Regular cardiac myocyte (primary cell): ENCODE data around the gene PCYT1A. TPM values are rescaled to one million over a fixed set of nuclear protein-coding genes. Genes with fewer than 3 reads are reported as not detected.

ENCODE experiments used
- total RNA-seq: library from RNA; depleted of rRNA; stranded (reverse); fragments of >200 nt; gene quantifications from 2 replicates; pipeline ENCODE4 v1.2.3, GENCODE V29; 2014

Gene PCYT1A
- total RNA-seq = 57.8 and 98.3 TPM in 2 replicates

GRCh38 chr3:196287440-196288140 lies at the start of gene PCYT1A:
TSS of gene PCYT1A (minus strand) at chr3:196287726. CDS start at chr3:196270531, 17,195 bp downstream.

DNA sequence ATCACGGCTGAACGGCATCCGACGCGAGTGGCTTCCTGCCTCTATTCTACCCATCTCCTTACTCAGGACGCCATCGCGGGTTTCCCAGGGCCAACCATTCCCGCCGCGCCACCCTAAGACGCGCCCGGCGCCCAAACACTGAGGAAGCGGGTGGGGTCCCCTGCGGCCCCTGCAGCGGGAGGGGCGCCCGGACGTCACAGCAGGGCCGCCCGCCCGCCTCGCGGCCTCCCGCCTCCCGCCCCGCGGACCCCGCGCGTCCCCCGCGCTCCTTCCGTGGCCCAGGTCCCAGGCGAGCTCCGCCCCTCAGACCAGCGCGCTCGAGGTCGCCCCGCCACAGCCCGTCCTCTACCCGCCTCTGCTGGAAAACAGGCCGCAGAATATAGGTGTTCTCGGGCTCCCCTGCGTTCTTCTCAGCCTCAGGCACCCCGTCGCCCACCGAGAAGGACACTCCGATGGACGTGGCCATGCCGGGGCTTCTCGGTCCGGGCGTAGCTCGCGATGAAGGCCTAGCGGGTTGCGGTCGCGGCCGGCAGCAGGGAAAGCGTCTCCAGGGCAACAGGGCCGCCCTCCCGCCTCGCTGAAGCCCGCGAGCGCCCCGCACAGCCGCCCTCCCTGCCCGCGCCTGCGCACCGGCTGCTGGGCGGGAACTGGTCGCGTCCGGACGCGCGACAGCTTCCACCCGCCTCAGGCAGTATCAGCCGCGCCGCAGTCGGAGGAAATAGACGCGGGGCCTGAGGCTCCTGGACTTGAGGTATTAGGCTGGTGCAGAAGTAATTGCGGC lies 30.4 kb upstream of the PCYT1A start, which contains the start of gene DYNLT2B:
Gene DYNLT2B, minus strand, starts transcription at position 554 of the 781 bp plus-strand sequence. Its CDS starts 88 bp downstream, at position 466.

DNA sequence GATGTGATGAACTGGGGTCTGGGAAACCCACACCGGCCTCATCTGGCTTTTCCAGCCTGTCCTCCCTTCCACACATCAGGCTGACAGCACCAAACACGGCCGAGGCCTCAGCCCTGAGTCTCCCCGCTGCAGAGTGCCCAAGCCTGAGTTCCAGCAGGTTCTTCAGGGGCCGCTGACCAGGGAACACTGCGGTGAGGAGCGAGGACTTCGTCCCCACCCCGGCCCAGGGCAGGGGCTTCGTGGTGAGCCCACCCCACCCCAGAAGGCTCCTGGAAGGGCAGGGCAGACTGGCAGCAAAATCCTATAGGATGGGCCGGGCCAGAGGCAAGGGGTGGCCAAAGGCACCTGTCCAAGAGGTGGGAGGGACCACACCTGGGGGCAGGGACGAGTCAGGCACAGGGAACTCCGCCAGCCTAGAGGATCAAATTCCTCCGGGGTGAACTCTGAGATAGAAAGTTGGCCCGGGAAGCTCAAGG lies 71.4 kb downstream of the PCYT1A start, which contains the start of gene SLC51A:
Gene SLC51A, plus strand, starts transcription at position 446 of the 476 bp plus-strand sequence. CDS start 179 bp downstream, outside the sequence.

DNA sequence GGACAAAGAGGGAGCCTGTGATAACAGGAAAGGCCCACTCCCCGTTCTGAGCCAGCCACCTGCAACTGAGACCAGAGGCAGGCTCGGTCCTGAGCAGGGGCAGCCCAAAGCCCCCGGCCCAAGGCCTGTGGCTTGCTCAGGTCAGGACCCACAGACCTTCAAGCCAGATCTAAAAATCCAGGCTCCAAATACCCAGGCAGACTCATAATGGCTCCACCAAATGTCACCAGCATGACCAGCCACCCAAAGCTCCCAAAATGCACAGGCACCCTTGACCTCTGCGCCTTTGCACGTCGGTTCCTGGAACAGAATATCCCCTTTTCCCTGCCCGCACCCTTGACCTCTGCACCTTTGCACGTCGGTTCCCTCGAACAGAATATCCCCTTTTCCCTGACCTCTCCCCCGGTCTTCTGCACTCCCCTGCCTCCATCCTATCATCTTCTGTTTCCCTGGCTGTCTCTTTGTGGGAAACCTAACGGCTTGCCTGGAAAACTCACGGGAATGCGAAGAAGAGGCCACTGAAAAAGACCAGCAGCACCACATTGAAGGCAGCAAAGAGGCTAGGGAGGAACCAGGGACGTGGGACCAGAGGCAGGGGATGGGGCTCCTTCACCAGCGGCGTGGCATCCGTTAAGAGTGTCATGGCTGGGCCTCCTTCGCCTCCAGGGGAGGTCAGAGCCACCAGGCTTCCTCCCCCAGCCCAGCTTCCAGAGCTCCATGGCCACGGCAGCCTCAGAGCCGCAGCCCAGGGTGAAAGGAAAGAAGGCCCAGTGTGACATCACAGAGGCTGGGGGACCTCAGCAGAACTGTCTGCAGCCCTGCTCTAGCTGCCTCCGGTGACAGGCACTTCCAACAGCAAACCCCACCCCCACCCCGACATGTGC lies 76.6 kb downstream of the PCYT1A start, which contains the start of gene ZDHHC19:
Gene ZDHHC19, minus strand, starts transcription at position 728 of the 884 bp plus-strand sequence. Its CDS starts 85 bp downstream, at position 643.

Other genes with a start within 250 kb of the PCYT1A start
- 226 and 257 TPM in 2 replicates for gene TFRC, start 205.6 kb downstream of the PCYT1A start, total RNA-seq
- gene ZDHHC19, start 76.3 kb downstream of the PCYT1A start, total RNA-seq = not detected in 2 replicates
- not detected in 2 replicates for gene SLC51A, start 71.2 kb downstream of the PCYT1A start, total RNA-seq
- gene DYNLT2B, start 30.5 kb upstream of the PCYT1A start, total RNA-seq = 7.0 and 12.5 TPM in 2 replicates
- not detected in 2 replicates for gene TM4SF19, start 50.7 kb upstream of the PCYT1A start, total RNA-seq
- 14.4 and 18.6 TPM in 2 replicates for gene UBXN7, start 144.7 kb upstream of the PCYT1A start, total RNA-seq
- gene RNF168, start 216.0 kb upstream of the PCYT1A start, total RNA-seq = 14.7 and 23.0 TPM in 2 replicates
- gene SMCO1, start 227.6 kb upstream of the PCYT1A start, total RNA-seq = 0.19 and 0.28 TPM in 2 replicates